ENCODE data around the gene KCNJ4. TPM values are rescaled to one million over a fixed set of nuclear protein-coding genes. Genes with fewer than 3 reads are reported as not detected.
A peak's percentile ranks its signal among the peaks of the same experiment; 100 is the strongest.

Gene KCNJ4
- total RNA-seq, 4 donors from 2014 or later, result not detected

- no peak overlapping the region for H3K27ac ChIP-seq
- intact Hi-C loops (cut with DNase I; ENCODE audit: low total_unique reads) (no loop called here), in situ Hi-C loops (cut with MboI; ENCODE audit: low pct_ligation_motif_present in 1 of 4, low pct_unique_long_range_greater_than_20kb in 1 of 4, low sequenced_read_pairs in 3 of 4) (no loop called here)
- H3K4me3 ChIP-seq, result no peak overlapping the region
- TF ChIP-seq POLR2A (IDR thresholded peaks at IDR 0.05), result no peak
- no peak for TF ChIP-seq EP300 (IDR thresholded peaks at IDR 0.05; ENCODE audit: low read depth)
- no peak for TF ChIP-seq POLR2AphosphoS5 (IDR thresholded peaks at IDR 0.05)
- TF ChIP-seq, protein P1, sequence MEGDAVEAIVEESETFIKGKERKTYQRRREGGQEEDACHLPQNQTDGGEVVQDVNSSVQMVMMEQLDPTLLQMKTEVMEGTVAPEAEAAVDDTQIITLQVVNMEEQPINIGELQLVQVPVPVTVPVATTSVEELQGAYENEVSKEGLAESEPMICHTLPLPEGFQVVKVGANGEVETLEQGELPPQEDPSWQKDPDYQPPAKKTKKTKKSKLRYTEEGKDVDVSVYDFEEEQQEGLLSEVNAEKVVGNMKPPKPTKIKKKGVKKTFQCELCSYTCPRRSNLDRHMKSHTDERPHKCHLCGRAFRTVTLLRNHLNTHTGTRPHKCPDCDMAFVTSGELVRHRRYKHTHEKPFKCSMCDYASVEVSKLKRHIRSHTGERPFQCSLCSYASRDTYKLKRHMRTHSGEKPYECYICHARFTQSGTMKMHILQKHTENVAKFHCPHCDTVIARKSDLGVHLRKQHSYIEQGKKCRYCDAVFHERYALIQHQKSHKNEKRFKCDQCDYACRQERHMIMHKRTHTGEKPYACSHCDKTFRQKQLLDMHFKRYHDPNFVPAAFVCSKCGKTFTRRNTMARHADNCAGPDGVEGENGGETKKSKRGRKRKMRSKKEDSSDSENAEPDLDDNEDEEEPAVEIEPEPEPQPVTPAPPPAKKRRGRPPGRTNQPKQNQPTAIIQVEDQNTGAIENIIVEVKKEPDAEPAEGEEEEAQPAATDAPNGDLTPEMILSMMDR (IDR thresholded peaks at IDR 0.05), result no peak
- peaks cover 0 to 11% (median 7%) of the 10 kb centered on the region in 4 donors for H3K4me1 ChIP-seq
- H3K36me3 ChIP-seq, result no peaks in the 10 kb centered on the region
- no peaks in the 10 kb centered on the region for H3K9me3 ChIP-seq
- WGBS, 2 donors (ENCODE audit: low coverage in 1 of 2), result 99 to 100% methylated on average over 2 to 27 of the region's 36 CpGs
- DNase-seq, result no peak
- no peaks in the 10 kb centered on the region for H3K27me3 ChIP-seq
These were observed 27.5 kb downstream of the KCNJ4 start for GRCh38 chr22:38427465-38427864.

DNA sequence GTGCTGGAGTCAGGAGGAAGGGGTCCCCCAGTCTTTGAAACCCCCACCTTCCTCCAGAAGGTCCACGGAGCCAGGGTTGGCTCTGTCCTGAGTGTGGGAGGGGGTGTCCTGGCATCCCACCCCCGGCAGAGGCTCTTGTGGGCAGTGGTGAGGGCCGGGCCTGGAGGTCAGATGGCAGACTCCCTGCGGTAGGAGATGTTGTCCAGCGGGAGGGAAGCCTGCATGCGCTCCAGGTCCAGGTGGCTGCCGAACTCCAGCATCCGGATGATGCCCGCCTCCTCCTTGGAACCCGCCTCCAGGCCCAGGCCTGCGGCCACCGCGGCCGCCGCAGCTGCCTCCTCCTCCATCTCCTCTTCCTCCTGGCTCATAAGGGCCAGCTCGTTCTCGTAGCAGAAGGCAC lies 28.4 kb downstream of the KCNJ4 start:
- Histone ChIP-seq H3K27me3 (no peaks in the 10 kb centered on the region), H3K27ac (no peak overlapping the region), H3K4me3 (no peak overlapping the region), H3K9me3 (no peaks in the 10 kb centered on the region), H3K36me3 (no peaks in the 10 kb centered on the region), H3K4me1 (peaks cover 0 to 11% (median 7%) of the 10 kb centered on the region in 4 donors)
- 90% methylated on average over 13 of the region's 17 CpGs; no CpG with 5 or more reads in 1 of the 2 donors for WGBS, 2 donors (ENCODE audit: low coverage in 1 of 2)
- DNase-seq, result no peak
- intact Hi-C loops (cut with DNase I; ENCODE audit: low total_unique reads), result no loop called here
- in situ Hi-C loops (cut with MboI; ENCODE audit: low pct_ligation_motif_present in 1 of 4, low pct_unique_long_range_greater_than_20kb in 1 of 4, low sequenced_read_pairs in 3 of 4), result no loop called here
- TF ChIP-seq POLR2A (IDR thresholded peaks at IDR 0.05) (no peak), POLR2AphosphoS5 (IDR thresholded peaks at IDR 0.05) (no peak), EP300 (IDR thresholded peaks at IDR 0.05; ENCODE audit: low read depth) (no peak)

- Histone ChIP-seq H3K27ac (peak overlapping the region in 3 of 4 donors; percentile 17 to 35 (median 17)), H3K4me3 (no peak overlapping the region), H3K4me1 (peaks cover 0 to 11% (median 7%) of the 10 kb centered on the region in 4 donors), H3K36me3 (no peaks in the 10 kb centered on the region), H3K9me3 (no peaks in the 10 kb centered on the region), H3K27me3 (no peaks in the 10 kb centered on the region)
- WGBS, 2 donors (ENCODE audit: low coverage in 1 of 2), result 74% methylated on average over 12 of the region's 12 CpGs; no CpG with 5 or more reads in 1 of the 2 donors
- intact Hi-C loops (cut with DNase I; ENCODE audit: low total_unique reads) (no loop called here), in situ Hi-C loops (cut with MboI; ENCODE audit: low pct_ligation_motif_present in 1 of 4, low pct_unique_long_range_greater_than_20kb in 1 of 4, low sequenced_read_pairs in 3 of 4) (loop anchor here in 1 of 4 donors (25.0 kb wide), 1 partner anchor 112 kb away; the partner anchor contains the start of gene CSNK1E)
- no peak for DNase-seq
- TF ChIP-seq EP300 (IDR thresholded peaks at IDR 0.05; ENCODE audit: low read depth) (no peak), POLR2AphosphoS5 (IDR thresholded peaks at IDR 0.05) (no peak), POLR2A (IDR thresholded peaks at IDR 0.05) (no peak)
- TF ChIP-seq, protein P1 (IDR thresholded peaks at IDR 0.05), result no peak
These were observed 30.4 kb downstream of the KCNJ4 start for GRCh38 chr22:38424525-38425080.

- 67 to 80% methylated on average over 1 to 16 of the region's 18 CpGs for WGBS, 2 donors (ENCODE audit: low coverage in 1 of 2)
- no peak overlapping the region for H3K4me3 ChIP-seq
- in situ Hi-C loops (cut with MboI; ENCODE audit: low pct_ligation_motif_present in 1 of 4, low pct_unique_long_range_greater_than_20kb in 1 of 4, low sequenced_read_pairs in 3 of 4) (loop anchor here in 1 of 4 donors (25.0 kb wide), 1 partner anchor 112 kb away; the partner anchor contains the start of gene CSNK1E), intact Hi-C loops (cut with DNase I; ENCODE audit: low total_unique reads) (no loop called here)
- no peaks in the 10 kb centered on the region for H3K9me3 ChIP-seq
- TF ChIP-seq POLR2AphosphoS5 (IDR thresholded peaks at IDR 0.05), result peak in 1 of 3 donors; percentile 21
- TF ChIP-seq, protein P1 (IDR thresholded peaks at IDR 0.05), result no peak
- H3K27ac ChIP-seq, result peak overlapping the region; percentile 17 to 36 (median 29)
- no peaks in the 10 kb centered on the region for H3K27me3 ChIP-seq
- DNase-seq, result peak; percentile 43
- H3K4me1 ChIP-seq, result peaks cover 0 to 11% (median 7%) of the 10 kb centered on the region in 4 donors
- no peaks in the 10 kb centered on the region for H3K36me3 ChIP-seq
These were observed 31.2 kb downstream of the KCNJ4 start for GRCh38 chr22:38423512-38424503.
